Amniotic epithelial cell (primary cell): ENCODE data around the gene PRXL2B.
"Not testable (repeated sequence)": the region's sequence is repeated elsewhere in the genome, so short reads cannot be mapped to it uniquely, and the experiment has no call there.

Experiments
- DNase-seq: peaks from one replicate; pipeline ENCODE4 v3.0.0-alpha.2; 2010; ENCODE audit warnings: low read depth

The PRXL2B gene

GRCh38 chr1:2612591-2613365 lies 26.2 kb downstream of the PRXL2B start:
- DNase-seq = no peak

- no peak for DNase-seq
Observed at GRCh38 chr1:2614145-2614544, 27.6 kb downstream of the PRXL2B start.

DNA sequence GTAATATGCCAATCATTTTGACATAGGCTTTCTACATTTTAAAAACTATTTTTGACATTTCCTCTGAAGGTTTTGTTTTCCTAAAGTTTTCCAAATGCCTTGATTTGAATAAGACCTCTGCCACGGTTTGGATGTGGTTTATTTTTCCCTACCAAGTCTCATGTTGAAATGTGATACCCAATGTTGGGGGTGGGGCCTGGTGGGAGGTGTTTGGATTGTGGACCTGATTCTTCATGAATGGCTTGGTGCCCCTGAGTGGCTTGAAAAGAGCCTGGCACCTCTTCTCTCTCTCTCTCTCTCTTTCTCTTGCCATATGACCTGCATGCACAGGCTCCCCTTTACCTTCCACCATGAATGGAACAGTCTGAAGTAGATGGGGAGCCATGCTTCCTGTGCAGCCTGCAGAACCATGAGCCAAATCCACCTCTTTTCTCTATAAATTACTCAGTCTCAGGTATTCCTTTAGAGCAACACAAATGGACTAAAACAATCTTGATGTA lies 31.4 kb downstream of the PRXL2B start:
- no peak for DNase-seq

DNA sequence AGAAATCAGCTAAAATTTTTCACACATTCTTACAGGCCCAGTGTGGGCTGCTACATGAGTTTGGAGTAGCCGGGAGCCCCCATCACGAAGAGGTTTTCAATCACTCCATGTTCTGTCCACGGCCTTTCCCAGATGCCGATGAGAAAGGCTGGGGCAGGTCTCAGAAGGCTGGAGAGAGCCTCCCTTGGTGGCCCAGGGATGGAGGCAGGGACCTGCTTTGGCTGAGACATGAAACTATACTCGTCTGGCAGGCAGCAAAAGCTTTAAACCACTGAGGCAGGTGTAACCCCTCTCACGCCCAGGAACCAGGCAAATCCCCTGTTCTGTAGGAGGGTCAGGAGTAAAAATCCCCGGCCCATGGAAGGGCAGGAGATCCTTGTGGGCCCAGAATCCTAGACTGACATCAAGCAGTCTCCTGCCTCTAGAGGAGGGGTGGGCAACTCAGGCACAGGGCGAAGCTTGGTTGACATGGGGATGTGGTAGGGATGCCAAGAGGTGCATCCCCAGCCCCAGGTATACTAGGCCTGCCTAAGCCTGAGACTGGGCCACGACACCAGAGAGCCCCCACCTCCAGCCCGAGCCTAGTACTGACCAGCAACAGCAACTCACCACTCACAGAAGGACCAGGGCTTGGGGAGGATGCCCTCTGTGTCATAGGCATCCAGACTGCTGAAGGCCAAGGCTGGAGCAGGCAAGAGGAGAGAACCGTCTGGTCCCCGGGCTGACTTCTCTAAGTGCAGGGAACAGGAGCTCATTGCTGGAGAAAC lies 37.2 kb downstream of the PRXL2B start:
- DNase-seq = no peak

DNA sequence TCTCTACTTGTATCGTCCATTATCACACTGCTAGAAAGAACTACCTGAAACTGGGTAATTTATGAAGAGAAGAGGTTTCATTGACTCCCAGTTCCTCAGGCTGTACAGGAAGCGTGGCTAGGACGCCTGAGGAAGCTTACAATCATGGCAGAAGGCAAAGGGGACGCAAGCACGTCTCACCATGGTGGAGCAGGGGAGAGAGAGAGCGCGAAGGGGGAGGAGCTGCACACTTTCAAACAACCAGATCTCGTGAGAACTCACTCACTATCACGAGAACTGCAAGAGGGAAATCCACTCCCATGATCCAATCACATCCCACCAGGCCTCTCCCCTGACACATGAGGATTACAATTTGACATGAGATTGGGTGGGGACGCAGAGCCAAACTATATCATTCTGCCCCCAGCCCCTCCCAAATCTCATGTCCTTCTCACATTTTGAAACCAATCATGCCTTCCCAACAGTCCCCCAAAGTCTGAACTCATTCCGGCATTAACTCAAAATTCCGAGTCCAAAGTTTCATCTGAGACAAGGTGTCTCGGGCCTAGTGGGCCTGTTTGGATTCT lies 38.2 kb downstream of the PRXL2B start:
- no peak for DNase-seq

DNA sequence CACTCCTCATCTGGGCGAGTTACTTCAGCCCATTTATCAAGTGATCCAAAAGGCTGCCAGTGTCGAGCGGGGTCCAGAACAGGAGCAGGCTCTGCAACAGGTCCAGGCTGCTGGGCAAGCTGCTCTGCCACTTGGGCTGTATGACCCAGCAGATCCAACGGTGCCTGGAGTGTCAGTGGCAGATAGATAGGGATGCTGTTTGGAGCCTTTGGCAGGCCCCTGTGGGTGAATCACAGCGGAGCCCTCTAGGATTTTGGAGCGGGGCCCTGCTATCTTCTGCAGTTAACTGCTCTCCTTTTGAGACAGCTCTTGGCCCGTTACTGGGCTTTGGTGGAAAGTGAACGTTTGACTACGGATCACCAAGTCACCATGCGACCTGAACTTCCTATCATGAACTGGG lies 38.7 kb downstream of the PRXL2B start:
- no peak for DNase-seq

DNA sequence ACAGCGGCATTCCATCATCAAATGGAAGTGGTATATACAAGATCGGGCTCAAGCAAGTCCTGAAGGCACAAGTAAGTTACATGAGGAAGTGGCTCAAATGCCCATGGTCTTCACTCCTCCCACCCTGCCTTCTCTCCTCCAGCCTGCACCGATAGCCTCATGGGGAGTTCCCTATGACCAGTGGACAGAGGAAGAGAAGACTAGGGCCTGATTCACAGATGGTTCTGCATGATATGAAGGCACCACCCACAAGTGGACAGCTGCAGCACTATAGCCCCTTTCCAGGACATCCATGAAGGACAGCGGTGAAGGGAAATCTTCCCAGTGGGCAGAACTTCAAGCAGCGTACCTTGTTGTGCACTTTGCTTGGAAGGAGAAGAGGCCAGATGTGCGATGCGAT lies 39.2 kb downstream of the PRXL2B start:
- DNase-seq = not testable (repeated sequence)

- no peak for DNase-seq
Observed at GRCh38 chr1:2627746-2628145, 41.2 kb downstream of the PRXL2B start.

DNA sequence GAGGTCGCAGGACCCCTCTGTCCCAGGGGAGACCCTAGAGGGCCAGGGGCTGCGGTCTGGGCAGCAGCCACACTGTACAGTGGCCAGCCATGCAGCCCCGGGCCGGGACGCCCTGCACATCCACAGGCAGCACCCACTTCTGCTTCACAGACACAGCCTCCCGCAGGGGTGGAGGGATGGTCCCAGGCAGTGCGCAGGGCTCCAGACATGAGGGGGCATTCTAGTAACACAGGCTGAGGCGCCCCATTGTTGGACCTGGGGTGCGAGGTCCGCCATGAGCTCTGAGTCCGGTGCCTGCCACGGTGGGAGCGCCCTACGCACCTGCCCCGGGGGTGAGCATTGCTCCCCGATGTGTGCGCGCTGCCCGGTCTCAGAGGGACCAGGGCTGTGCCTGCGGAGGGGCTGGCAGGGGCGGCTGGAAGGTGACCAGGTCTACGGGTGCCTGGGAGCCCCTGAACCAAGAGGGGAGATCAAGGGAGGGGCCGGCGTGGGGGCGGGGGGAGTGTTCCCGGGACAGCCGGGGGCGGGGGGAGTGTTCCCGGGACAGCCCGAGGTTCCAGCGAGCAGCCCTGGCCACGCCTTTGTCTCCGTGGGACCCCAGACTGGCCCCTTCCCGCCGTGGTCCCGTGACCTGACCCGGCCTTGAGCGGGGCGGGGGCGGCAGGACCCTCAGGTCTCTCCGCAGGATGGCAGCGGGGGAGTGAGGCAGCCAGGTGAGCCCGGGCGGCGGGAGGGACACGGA lies 41.8 kb downstream of the PRXL2B start:
- DNase-seq = no peak

- no peak for DNase-seq
Observed at GRCh38 chr1:2628933-2629626, 42.5 kb downstream of the PRXL2B start.

DNA sequence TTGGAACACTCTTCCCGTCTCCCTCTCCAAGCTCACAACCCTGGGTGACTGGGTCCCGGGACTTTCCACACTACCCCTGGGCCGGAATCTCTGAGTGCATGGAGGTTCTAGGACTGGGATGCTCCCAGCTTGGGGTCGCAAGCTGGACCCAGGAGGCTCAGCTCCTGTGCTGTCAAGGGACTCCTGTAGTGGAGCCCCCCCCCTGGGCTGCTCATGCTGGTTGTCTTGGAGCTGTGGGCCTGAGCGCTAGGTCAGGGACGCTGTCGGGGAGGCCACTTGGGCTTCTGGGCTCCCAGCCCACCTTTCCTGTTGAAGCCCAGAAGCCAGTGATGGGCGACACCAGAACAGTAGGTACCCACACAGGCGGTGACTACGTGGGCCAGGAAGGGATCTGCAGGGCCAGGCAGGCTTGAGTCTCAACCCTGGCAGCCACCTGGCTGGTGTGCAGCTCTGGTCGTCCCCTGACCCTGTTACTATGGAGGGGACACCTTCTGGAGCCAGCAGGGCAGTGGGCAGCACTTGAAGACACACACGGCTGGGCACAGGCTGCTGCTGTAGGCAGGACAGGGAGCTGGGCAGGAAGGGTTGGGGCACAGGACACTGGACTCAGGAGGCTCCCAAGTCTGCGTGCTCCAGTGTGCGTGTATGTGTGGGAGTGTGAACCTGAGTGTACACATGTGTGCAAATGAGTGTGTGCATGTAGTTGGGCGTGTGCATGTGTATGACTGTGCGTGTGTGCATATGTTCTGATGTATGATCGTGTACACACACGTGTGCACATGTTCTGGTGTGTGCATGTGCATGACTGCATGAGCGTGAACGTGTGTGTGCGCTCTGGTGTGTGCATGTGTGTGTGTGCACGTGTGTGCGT lies 43.3 kb downstream of the PRXL2B start:
- no peak for DNase-seq

GRCh38 chr1:2630498-2631135 lies 44.0 kb downstream of the PRXL2B start:
- DNase-seq = no peak

- no peak for DNase-seq
Observed at GRCh38 chr1:2631136-2632050, 44.8 kb downstream of the PRXL2B start.

GRCh38 chr1:2632051-2632430 lies 45.5 kb downstream of the PRXL2B start:
- DNase-seq = no peak

GRCh38 chr1:2632561-2633361 lies 46.2 kb downstream of the PRXL2B start, which contains the start of gene MMEL1:
Gene MMEL1 (minus strand): TSS chr1:2633016. CDS start chr1:2629484, 3,532 bp downstream.
- DNase-seq = no peak

- no peak for DNase-seq
Observed at GRCh38 chr1:2633366-2633935, 46.9 kb downstream of the PRXL2B start.

DNA sequence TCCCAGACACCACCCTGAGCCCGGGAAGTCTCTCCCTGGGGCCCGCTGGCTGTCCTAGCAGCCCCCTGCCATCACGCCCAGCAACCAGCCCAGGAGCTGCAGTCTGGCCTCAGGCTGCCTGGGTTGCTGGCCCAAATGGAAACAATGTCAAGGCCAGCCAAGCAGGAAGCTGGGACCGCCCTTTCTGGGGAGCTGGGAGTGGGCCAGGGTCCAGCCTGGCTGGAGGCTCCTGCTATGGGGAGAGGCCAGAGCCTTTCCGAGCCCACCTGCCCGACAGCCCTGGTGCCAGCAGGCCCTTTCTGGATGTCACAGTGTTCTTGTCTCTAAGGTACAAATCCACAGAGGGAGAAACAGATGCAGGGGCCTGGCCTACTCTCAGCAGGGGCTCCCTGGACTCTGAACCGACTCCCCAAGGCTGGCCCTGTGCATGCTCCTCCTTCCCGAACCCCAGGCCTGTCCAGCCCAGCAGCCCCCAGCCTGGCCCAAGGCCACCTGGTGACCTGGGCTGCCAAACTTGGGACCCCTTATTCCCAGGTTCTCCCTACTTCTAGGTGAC lies 47.4 kb downstream of the PRXL2B start:
- DNase-seq = no peak
